ENCODE measurements around the gene TRIM7. TPM values are rescaled to one million over a fixed set of nuclear protein-coding genes. Genes with fewer than 3 reads are reported as not detected.
"Not testable (repeated sequence)": the region's sequence is repeated elsewhere in the genome, so short reads cannot be mapped to it uniquely, and the experiment has no call there.

TRIM7 gene
- total RNA-seq, 1 donor from 2014 or later: not detected

GRCh38 chr5:181161534-181162175 lies 43.3 kb downstream of the TRIM7 start:
- H3K4me3 Mint-ChIP-seq: peak overlapping the region; percentile 78
- peaks cover 79% of the 10 kb centered on the region for H3K27me3 Mint-ChIP-seq (ENCODE audit: low read depth)
- TF ChIP-seq, protein P1, sequence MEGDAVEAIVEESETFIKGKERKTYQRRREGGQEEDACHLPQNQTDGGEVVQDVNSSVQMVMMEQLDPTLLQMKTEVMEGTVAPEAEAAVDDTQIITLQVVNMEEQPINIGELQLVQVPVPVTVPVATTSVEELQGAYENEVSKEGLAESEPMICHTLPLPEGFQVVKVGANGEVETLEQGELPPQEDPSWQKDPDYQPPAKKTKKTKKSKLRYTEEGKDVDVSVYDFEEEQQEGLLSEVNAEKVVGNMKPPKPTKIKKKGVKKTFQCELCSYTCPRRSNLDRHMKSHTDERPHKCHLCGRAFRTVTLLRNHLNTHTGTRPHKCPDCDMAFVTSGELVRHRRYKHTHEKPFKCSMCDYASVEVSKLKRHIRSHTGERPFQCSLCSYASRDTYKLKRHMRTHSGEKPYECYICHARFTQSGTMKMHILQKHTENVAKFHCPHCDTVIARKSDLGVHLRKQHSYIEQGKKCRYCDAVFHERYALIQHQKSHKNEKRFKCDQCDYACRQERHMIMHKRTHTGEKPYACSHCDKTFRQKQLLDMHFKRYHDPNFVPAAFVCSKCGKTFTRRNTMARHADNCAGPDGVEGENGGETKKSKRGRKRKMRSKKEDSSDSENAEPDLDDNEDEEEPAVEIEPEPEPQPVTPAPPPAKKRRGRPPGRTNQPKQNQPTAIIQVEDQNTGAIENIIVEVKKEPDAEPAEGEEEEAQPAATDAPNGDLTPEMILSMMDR (conservative IDR thresholded peaks at IDR 0.05): no peak
- peaks cover 14% of the 10 kb centered on the region for H3K4me1 Mint-ChIP-seq
- H3K9me3 Mint-ChIP-seq: no peaks in the 10 kb centered on the region
- no peaks in the 10 kb centered on the region for H3K36me3 Mint-ChIP-seq (ENCODE audit: low read depth)
- H3K27ac Mint-ChIP-seq (ENCODE audit: unreplicated experiment): peak overlapping the region; percentile 95
- DNase-seq (ENCODE audit: low read depth, low spot score): no peak

DNA sequence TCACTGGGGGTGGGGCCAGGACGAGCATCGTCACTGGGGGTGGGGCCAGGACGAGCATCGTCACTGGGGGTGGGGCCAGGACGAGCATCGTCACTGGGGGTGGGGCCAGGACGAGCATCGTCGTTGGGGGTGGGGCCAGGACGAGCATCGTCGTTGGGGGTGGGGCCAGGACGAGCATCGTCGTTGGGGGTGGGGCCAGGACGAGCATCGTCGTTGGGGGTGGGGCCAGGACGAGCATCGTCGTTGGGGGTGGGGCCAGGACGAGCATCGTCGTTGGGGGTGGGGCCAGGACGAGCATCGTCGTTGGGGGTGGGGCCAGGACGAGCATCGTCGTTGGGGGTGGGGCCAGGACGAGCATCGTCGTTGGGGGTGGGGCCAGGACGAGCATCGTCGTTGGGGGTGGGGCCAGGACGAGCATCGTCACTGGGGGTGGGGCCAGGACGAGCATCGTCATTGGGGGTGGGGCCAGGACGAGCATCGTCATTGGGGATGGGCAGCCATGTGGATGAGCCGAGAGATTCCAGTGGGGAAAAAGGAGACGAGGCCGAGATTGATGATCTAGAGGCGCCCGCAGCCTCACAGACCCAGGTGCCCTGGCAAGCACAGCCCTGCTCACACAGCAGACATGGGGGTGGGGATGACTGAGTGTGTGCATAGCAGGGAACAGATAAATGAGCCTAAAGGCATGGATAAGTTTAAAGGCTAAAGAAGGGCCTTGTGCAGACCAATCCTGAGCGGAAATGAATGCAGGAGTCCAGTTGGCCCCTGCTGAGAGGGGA lies 44.1 kb downstream of the TRIM7 start:
- H3K36me3 Mint-ChIP-seq (ENCODE audit: low read depth); H3K9me3 Mint-ChIP-seq; DNase-seq (ENCODE audit: low read depth, low spot score): not testable (repeated sequence)
- Mint-ChIP-seq H3K27ac (ENCODE audit: unreplicated experiment) (peak overlapping the region; percentile 95), H3K27me3 (ENCODE audit: low read depth) (peaks cover 79% of the 10 kb centered on the region), H3K4me1 (peaks cover 14% of the 10 kb centered on the region), H3K4me3 (peak overlapping the region; percentile 78)

DNA sequence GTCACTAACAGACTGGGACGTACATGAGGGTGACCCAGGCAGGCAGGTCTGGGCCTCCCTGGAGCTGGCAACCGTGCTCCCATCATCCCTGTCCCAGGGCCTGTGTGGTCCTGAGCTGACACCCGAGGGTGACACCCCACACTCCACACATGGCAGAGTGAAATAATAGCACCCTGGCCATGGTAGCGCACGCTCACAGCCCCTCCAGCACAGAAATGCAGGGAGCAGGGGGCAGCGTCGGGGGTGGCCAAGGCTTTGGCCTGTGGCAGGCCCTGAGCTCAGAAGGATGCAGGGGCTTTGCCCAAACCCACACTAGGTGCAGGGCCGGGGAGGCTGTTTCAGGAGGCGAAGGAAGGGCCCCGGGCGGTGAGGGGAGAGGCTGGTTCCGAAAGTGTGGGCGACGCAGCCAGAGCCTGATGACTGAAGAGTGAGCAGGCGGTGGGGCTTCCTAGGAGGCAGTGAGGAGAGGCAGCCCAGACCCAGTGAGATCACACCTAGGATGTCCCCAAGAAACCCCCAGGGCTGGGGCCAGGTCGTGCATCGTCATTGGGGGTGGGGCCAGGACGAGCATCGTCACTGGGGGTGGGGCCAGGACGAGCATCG lies 44.7 kb downstream of the TRIM7 start:
- peaks cover 14% of the 10 kb centered on the region for H3K4me1 Mint-ChIP-seq
- peaks cover 78% of the 10 kb centered on the region for H3K27me3 Mint-ChIP-seq (ENCODE audit: low read depth)
- no peaks in the 10 kb centered on the region for H3K36me3 Mint-ChIP-seq (ENCODE audit: low read depth)
- DNase-seq (ENCODE audit: low read depth, low spot score): no peak
- no peaks in the 10 kb centered on the region for H3K9me3 Mint-ChIP-seq
- peak overlapping the region; percentile 44 for H3K4me3 Mint-ChIP-seq
- H3K27ac Mint-ChIP-seq (ENCODE audit: unreplicated experiment): no peak overlapping the region
- TF ChIP-seq, protein P1 (conservative IDR thresholded peaks at IDR 0.05): no peak

DNA sequence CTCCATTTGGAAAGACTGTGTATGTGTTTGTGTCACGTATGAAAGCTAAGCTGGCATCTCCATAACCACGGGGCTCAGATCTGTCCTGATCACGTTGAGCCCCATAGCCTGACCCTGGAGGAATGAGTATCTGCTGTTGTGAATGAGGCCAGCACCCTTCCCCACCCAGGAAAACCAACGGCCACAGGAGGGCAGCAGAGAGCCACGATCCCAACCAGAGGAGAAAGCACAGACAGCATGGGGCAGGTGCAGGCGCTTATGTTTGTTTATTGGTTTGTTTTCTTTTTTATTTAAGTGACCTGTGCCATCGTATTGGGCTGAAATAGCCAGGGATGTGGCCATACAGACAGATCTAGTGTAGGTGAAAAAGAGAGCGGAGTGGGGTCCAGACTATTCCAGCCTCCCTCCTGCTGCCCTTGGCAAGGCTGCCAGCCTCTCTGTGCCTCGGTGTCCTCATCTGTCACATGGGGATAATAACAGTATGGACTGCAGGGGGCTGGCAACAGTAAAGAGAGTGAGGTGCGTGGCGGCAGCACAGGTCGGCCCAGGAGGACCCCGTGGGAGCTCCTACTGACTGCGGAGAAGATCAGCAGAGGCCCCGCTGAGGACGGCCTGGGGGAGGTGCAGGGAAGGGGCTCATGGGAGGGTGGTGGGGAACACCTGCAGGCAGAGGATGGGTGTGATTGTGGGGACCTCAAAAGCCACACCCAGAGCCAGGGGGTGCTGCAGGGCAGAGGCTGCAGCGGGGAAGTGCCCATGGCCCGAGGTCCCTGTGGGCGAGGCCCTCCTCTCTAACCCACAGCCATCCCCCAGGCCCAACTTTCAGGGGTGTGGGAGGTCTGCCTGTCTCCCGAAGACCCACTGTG lies 45.5 kb downstream of the TRIM7 start:
- peak; percentile 98 for DNase-seq (ENCODE audit: low read depth, low spot score)
- TF ChIP-seq, protein P1 (conservative IDR thresholded peaks at IDR 0.05): peak; percentile 91
- peak overlapping the region; percentile 71 for H3K4me3 Mint-ChIP-seq
- peaks cover 71% of the 10 kb centered on the region for H3K27me3 Mint-ChIP-seq (ENCODE audit: low read depth)
- peaks cover 14% of the 10 kb centered on the region for H3K4me1 Mint-ChIP-seq
- H3K9me3 Mint-ChIP-seq: peaks cover 2% of the 10 kb centered on the region
- H3K36me3 Mint-ChIP-seq (ENCODE audit: low read depth): no peaks in the 10 kb centered on the region
- peak overlapping the region; percentile 58 for H3K27ac Mint-ChIP-seq (ENCODE audit: unreplicated experiment)

GRCh38 chr5:181158869-181159268 lies 46.1 kb downstream of the TRIM7 start:
- Mint-ChIP-seq H3K4me1 (peaks cover 14% of the 10 kb centered on the region), H3K27ac (ENCODE audit: unreplicated experiment) (no peak overlapping the region), H3K4me3 (no peak overlapping the region), H3K36me3 (ENCODE audit: low read depth) (no peaks in the 10 kb centered on the region), H3K27me3 (ENCODE audit: low read depth) (peaks cover 67% of the 10 kb centered on the region), H3K9me3 (peaks cover 2% of the 10 kb centered on the region)
- TF ChIP-seq, protein P1 (conservative IDR thresholded peaks at IDR 0.05): no peak
- DNase-seq (ENCODE audit: low read depth, low spot score): no peak
